GM21390 (cell line): ENCODE results near the gene GRM3.
A peak's percentile ranks its signal among the peaks of the same experiment; 100 is the strongest.

Source experiments
- ATAC-seq: cut with Tn5 transposase; IDR thresholded peaks from one replicate; pipeline ENCODE4 v1.9.1; 2021; ENCODE audit not compliant: unreplicated experiment

Gene GRM3

GRCh38 chr7:86784765-86785164 is 141.1 kb downstream of the GRM3 start:
- ATAC-seq: no peak

DNA sequence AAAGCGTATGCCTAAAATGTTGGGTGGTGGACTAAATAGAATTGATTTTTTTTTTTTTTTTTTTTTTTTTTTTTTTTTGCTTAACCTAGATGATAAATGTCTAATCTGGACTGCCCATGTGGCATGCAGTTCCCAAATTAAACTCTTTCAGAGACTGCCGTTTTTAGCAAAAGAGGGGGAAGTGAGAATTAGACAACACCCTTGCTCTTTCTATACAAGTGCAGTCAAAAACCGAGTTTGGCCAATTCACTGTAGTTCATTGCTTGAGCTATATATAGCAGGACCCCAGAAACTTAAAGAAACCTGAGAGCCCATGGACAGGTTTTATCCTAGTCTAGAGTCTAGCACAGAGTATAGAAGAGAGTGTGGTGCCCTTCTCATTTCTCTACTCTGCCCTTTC is 141.9 kb downstream of the GRM3 start:
- peak; percentile 87 for ATAC-seq

DNA sequence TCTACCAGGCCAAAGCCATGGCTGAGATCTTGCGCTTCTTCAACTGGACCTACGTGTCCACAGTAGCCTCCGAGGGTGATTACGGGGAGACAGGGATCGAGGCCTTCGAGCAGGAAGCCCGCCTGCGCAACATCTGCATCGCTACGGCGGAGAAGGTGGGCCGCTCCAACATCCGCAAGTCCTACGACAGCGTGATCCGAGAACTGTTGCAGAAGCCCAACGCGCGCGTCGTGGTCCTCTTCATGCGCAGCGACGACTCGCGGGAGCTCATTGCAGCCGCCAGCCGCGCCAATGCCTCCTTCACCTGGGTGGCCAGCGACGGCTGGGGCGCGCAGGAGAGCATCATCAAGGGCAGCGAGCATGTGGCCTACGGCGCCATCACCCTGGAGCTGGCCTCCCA is 142.7 kb downstream of the GRM3 start:
- ATAC-seq: no peak

DNA sequence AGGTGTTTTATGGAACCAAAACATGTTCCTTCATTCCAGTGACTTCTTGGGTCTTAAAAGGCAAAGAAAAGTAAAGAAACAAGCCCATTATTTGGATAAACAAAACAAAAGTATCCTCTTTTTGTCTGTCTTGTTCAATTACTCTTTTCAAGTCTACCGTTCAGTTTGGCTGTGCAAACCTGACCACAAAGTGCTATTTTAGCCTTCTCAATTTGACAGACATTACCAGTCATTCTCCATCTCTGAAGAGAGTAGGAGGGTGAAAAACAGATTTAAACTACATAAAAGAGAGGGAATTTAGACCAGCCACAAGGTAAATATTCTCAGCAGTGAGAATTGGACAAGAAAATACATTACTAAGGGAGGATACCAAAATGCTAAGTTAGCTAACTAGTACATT is 145.2 kb downstream of the GRM3 start:
- peak; percentile 43 for ATAC-seq

- peak; percentile 37 for ATAC-seq
These were observed 146.7 kb downstream of the GRM3 start for GRCh38 chr7:86790383-86790782.

GRCh38 chr7:86792260-86792659 is 148.6 kb downstream of the GRM3 start:
- ATAC-seq: no peak

DNA sequence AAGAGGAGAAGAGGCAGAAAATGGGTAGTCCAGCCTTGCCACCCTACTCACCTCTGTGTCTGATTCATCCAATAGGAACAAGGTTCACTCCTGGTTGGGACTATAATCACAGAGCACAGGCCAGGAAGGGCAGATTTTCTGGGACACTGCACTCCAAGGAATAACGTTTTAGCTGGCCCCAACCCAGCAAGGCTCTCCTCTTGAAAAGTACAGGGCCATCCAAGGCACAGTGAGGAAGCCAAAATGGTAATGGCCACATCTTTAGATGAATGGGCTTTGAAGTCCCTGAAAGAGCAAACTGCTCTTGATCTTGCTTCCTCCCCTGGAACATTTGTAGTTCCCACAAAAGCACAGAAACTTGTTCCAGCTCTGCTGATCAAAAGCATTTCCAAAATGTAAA is 149.4 kb downstream of the GRM3 start:
- no peak for ATAC-seq

GRCh38 chr7:86814661-86815379 is 171.1 kb downstream of the GRM3 start:
- ATAC-seq: peak; percentile 63

DNA sequence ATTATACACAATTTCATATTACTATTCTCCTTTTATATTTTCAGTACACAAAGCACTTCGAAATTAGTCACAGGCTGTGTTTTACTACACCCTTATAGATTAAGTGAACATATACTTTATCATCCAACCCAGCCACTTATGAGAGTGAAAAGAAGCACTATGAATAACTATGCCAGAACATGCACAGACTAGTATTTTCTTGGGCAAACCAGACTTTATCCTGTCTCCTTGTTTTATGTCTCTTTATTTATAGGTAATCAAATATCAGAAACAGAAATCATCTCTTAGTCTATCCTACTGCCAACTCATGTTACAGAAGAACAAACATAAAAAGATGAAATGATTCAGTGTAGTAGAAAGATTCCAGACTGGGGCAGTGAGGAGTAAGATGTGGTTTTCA is 171.8 kb downstream of the GRM3 start:
- no peak for ATAC-seq

DNA sequence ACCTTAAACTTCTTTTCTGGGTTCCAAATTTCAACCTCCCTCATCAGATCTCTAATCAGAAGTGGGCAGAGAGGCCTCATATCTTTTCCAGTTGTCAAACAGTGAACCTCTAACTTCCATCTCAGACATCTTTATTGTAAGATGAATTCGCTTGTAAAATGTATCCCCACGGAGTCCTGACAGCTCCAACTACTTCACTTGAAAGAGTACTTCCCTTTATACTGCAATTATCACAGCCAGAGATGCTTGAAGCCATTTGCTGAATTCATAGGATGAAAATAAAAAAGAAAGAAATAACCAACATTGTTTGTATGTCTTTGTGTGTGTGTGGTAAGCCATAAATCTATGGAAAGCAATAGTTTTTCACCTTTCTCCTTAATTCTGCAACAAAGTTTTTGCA is 175.2 kb downstream of the GRM3 start:
- ATAC-seq: no peak

- no peak for ATAC-seq
These were observed 180.1 kb downstream of the GRM3 start for GRCh38 chr7:86823769-86824168.

- ATAC-seq: no peak
These were observed 181.6 kb downstream of the GRM3 start for GRCh38 chr7:86825264-86825663.

- ATAC-seq: no peak
These were observed 183.2 kb downstream of the GRM3 start for GRCh38 chr7:86826948-86827347.

DNA sequence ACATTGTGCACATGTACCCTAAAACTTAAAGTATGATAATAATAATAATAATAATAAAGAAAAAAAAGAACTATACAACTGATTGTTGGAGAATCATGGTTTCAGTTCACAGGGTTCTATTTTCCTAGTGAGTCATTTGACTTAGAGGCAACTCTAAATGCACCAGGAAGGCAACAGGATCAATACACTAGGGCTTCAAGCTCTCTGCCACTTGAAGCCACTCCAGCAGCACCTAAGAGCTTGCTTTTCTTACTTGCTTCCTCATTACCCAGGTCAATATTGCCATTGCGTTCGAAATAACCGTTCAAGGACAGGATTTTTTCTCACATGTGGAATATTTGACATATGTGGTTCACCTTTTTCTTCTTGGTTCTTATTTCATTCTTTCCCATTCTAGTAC is 189.7 kb downstream of the GRM3 start:
- no peak for ATAC-seq

- no peak for ATAC-seq
These were observed 193.5 kb downstream of the GRM3 start for GRCh38 chr7:86837235-86837634.

DNA sequence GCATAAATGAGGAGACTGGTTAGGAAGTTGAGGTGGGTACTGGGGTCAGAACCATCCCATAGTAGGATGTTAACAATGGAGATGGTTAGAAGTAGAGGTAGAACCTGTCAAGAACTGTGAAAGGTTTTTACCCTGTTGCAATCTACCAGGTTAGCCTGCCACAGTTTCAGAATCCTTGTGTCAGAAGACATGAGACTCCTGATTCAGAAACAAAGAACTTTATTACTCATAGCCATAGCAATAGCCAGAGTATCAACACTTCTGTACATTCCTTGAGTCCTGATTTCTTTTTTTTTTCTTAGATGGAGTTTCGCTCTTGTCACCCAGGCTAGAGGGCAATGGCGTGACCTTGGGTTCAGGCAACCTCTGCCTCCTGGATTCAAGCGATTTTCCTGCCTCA is 200.9 kb downstream of the GRM3 start:
- peak; percentile 70 for ATAC-seq

GRCh38 chr7:86846494-86847190 is 202.9 kb downstream of the GRM3 start:
- ATAC-seq: no peak

DNA sequence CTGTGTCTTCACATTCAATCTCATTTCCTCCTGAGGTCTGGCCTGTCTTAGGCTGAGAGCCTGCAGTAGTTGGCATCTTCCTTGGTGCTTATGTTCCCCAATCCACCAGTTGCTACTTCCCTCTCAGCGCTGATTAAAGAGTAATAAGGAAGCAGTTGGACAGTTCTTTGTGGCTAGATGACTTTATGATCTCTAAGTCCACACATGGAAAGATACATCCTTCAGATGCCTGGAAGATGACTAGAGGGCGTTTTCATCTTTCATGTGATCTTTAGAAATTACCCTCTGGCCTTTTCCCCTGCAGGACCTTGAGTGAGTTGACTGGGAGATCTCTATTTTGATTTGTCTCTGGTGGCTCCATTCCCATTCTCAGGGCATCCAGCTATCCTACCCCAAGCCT is 204.5 kb downstream of the GRM3 start:
- no peak for ATAC-seq

- ATAC-seq: no peak
These were observed 207.9 kb downstream of the GRM3 start for GRCh38 chr7:86851566-86851965.

GRCh38 chr7:86863452-86863851 is 219.7 kb downstream of the GRM3 start:
- no peak for ATAC-seq

DNA sequence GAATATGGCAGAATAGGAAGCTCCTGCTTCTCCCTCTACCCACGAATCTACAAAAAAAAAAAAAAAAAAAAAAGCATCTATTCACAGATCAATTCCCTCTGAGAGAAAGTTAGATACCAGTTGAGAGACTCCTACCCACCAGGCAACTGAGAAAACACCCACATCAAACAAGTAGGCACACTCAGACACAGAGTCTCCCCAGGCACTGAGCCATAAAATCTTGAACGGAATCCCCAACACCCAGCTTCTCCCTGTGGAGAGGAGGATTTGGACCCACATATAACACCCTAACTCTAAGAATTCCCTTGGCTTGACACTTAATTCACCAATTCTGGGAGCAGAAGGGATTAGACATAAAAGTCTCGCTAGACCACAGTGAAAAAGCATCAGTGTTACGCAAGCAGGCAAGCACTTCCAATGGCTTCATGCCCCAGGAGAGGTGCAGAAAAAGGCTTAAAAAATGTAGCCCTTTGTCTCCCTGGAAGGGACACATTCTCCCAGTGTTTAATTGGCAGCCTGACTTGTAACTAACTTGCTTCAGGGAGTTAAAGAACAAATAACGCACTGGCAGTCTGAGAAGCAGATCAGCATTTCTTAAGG is 223.6 kb downstream of the GRM3 start:
- ATAC-seq: no peak

DNA sequence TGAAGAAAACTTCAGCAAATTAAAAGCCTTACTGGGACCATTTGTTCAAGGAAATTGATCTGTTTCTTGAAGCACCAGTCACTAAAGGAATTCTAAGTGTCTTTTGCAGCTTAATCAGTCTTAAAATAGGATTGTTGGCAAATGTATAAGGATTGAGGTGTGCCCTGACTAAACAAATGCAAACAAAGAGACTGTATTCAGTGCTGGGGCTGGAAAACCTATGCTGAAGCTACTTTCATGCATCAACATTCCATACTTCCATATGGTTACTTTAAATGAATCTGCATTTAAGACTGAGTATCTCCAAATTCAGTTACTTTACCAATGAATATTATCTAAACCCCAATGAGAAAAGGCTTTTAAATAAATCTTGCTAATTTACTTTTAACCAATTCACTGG is 232.4 kb downstream of the GRM3 start:
- no peak for ATAC-seq
